ENCODE data around the gene SYT17.

SYT17 gene

DNA sequence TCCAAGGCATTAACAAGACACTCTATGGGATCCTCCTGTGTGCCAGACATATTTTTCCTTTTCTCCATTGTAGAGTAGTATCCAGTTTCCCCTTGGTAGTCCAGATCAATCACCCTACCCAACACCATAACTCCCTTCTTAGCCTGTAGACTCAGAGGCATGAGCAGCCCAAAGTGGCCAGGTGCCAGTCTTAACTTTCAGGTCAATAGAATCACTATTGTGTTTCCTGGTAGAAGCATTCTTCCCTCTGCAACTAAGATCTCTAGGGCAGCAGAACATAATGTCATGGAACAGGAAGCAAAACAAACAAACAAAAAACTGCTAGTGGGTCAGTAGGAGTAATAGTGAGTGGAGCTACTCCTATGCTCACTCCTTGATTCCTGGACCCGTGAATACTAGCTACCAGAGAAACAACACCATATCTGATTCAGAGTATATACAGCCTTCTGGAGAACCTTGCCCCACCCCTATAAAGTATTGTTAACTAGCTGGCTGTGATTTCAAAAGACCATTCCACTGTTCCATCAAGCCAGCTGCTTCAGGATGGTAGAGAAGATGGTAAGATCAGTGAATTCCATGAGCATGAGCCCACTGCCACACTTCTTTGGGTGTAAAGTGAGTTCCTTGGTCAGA, 106.2 kb downstream of the SYT17 start:
- Histone ChIP-seq H3K9me3 (ENCODE audit: insufficient read depth, low read depth, low read length) (peaks cover 6% of the 10 kb centered on the region; the same call in 1 of the 2 replicates), H3K9ac (ENCODE audit: low read depth, low read length, poor library complexity, severe bottlenecking) (no peak overlapping the region), H3K9me2 (replicated peaks; ENCODE audit: low read depth, low read length) (no peaks in the 10 kb centered on the region), H2AFZ (ENCODE audit: low read length) (no peak overlapping the region), H3K27me3 (ENCODE audit: insufficient read depth, low read length, poor library complexity, severe bottlenecking) (no peaks in the 10 kb centered on the region), H3K79me2 (ENCODE audit: insufficient read depth, low read length) (no peaks in the 10 kb centered on the region), H3F3A (ENCODE audit: low read depth) (no peaks in the 10 kb centered on the region), H3K36me3 (ENCODE audit: insufficient read depth, low read length) (no peaks in the 10 kb centered on the region), H3K4me2 (ENCODE audit: low read depth, low read length, poor library complexity, severe bottlenecking) (no peak overlapping the region), H4K20me1 (ENCODE audit: insufficient read depth, low read length, poor library complexity, severe bottlenecking) (no peaks in the 10 kb centered on the region), H3K4me3 (ENCODE audit: low read length, poor library complexity, severe bottlenecking) (no peak overlapping the region), H3K4me1 (ENCODE audit: insufficient read depth, low read length, poor library complexity, severe bottlenecking) (no peaks in the 10 kb centered on the region)
- TF ChIP-seq, protein P1, sequence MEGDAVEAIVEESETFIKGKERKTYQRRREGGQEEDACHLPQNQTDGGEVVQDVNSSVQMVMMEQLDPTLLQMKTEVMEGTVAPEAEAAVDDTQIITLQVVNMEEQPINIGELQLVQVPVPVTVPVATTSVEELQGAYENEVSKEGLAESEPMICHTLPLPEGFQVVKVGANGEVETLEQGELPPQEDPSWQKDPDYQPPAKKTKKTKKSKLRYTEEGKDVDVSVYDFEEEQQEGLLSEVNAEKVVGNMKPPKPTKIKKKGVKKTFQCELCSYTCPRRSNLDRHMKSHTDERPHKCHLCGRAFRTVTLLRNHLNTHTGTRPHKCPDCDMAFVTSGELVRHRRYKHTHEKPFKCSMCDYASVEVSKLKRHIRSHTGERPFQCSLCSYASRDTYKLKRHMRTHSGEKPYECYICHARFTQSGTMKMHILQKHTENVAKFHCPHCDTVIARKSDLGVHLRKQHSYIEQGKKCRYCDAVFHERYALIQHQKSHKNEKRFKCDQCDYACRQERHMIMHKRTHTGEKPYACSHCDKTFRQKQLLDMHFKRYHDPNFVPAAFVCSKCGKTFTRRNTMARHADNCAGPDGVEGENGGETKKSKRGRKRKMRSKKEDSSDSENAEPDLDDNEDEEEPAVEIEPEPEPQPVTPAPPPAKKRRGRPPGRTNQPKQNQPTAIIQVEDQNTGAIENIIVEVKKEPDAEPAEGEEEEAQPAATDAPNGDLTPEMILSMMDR (conservative IDR thresholded peaks at IDR 0.05; ENCODE audit: low read length), result no peak
- no peak for TF ChIP-seq EZH2phosphoT487 (IDR thresholded peaks at IDR 0.05; ENCODE audit: borderline replicate concordance)

DNA sequence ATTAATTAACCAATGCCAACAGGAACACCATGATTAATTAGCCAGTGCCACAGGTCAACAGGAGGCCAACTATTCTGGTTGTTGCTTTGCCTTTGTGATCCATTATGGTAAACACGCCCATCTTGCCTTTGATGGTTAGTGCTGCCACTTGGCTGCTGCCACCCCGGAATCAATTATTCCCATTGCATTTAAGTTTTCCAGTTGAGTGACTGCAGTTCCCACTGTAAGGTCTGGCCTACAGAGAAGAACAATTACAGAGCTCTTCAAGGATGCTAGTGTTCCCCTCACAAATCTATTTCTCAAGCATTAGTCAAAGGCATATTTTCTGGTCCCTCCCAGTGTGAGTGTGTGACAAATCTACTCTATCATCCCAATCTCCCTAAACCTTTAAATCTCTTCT, 110.4 kb downstream of the SYT17 start:
- no peaks in the 10 kb centered on the region; the same call in 1 of the 2 replicates for H3K9me3 ChIP-seq (ENCODE audit: insufficient read depth, low read depth, low read length)
- H3K27me3 ChIP-seq (ENCODE audit: insufficient read depth, low read length, poor library complexity, severe bottlenecking), result no peaks in the 10 kb centered on the region
- TF ChIP-seq EZH2phosphoT487 (IDR thresholded peaks at IDR 0.05; ENCODE audit: borderline replicate concordance), result no peak
- TF ChIP-seq, protein P1 (conservative IDR thresholded peaks at IDR 0.05; ENCODE audit: low read length), result no peak
- no peaks in the 10 kb centered on the region for H3K79me2 ChIP-seq (ENCODE audit: insufficient read depth, low read length)
- no peak overlapping the region for H2AFZ ChIP-seq (ENCODE audit: low read length)
- no peaks in the 10 kb centered on the region for H3K4me1 ChIP-seq (ENCODE audit: insufficient read depth, low read length, poor library complexity, severe bottlenecking)
- no peaks in the 10 kb centered on the region for H3F3A ChIP-seq (ENCODE audit: low read depth)
- H3K9me2 ChIP-seq (replicated peaks; ENCODE audit: low read depth, low read length), result no peaks in the 10 kb centered on the region
- no peak overlapping the region for H3K9ac ChIP-seq (ENCODE audit: low read depth, low read length, poor library complexity, severe bottlenecking)
- H3K4me3 ChIP-seq (ENCODE audit: low read length, poor library complexity, severe bottlenecking), result no peak overlapping the region
- H3K4me2 ChIP-seq (ENCODE audit: low read depth, low read length, poor library complexity, severe bottlenecking), result no peak overlapping the region
- H4K20me1 ChIP-seq (ENCODE audit: insufficient read depth, low read length, poor library complexity, severe bottlenecking), result no peaks in the 10 kb centered on the region
- no peaks in the 10 kb centered on the region for H3K36me3 ChIP-seq (ENCODE audit: insufficient read depth, low read length)

DNA sequence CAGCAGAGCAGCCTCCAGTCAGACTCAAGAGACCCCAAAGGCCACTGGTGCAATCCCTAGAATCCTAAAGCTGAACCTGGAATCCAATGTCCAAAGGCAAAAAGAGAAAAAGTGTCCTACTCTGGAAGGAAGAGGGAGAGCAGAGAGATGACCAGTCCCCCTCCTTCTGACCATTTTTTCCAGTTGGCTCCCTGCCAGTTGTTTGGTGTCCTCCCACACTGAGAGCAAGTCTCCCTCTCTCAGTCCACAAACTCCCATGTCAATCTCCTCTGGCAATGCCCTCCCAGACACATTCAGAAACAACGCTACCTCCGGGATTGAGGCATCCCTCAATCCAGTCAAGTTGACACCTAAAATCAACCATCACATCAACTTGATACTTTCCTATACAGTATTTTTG, 113.2 kb downstream of the SYT17 start:
- Histone ChIP-seq H3K9me2 (replicated peaks; ENCODE audit: low read depth, low read length) (no peaks in the 10 kb centered on the region), H3K4me2 (ENCODE audit: low read depth, low read length, poor library complexity, severe bottlenecking) (no peak overlapping the region), H3K4me1 (ENCODE audit: insufficient read depth, low read length, poor library complexity, severe bottlenecking) (no peaks in the 10 kb centered on the region), H3K36me3 (ENCODE audit: insufficient read depth, low read length) (no peaks in the 10 kb centered on the region), H2AFZ (ENCODE audit: low read length) (no peak overlapping the region), H3K9ac (ENCODE audit: low read depth, low read length, poor library complexity, severe bottlenecking) (no peak overlapping the region), H3F3A (ENCODE audit: low read depth) (no peaks in the 10 kb centered on the region), H3K4me3 (ENCODE audit: low read length, poor library complexity, severe bottlenecking) (no peak overlapping the region), H3K9me3 (ENCODE audit: insufficient read depth, low read depth, low read length) (no peaks in the 10 kb centered on the region; the same call in 1 of the 2 replicates), H4K20me1 (ENCODE audit: insufficient read depth, low read length, poor library complexity, severe bottlenecking) (no peaks in the 10 kb centered on the region), H3K79me2 (ENCODE audit: insufficient read depth, low read length) (no peaks in the 10 kb centered on the region), H3K27me3 (ENCODE audit: insufficient read depth, low read length, poor library complexity, severe bottlenecking) (no peaks in the 10 kb centered on the region)
- TF ChIP-seq EZH2phosphoT487 (IDR thresholded peaks at IDR 0.05; ENCODE audit: borderline replicate concordance), result no peak
- TF ChIP-seq, protein P1 (conservative IDR thresholded peaks at IDR 0.05; ENCODE audit: low read length), result no peak

All from Loucy (cell line).